ENCODE data around the gene ONECUT1. TPM values are rescaled to one million over a fixed set of nuclear protein-coding genes. Genes with fewer than 3 reads are reported as not detected.

ONECUT1 gene
- polyA plus RNA-seq, 2 of the 4 experiments (the other 2 are of a cell fraction): 0.05 to 0.36 TPM

GRCh38 chr15:52731732-52732470 lies 58.2 kb downstream of the ONECUT1 start:
- Histone ChIP-seq H3K4me1 (0 out of 3 replicates have a peak, but pooled peaks cover 3% of the 10 kb centered on the region), H3K4me3 (no peak overlapping the region), H3K9me3 (no peaks in the 10 kb centered on the region), H3K27ac (no peak overlapping the region), H3K4me2 (no peak overlapping the region)
- no peak for FAIRE-seq
- DNase-seq (ENCODE audit: low read depth in 1 of 2, low spot score in 1 of 2): no peak
- CTCF ChIA-PET: interaction anchor here (1.0 to 7.6 kb wide), 3 partner anchors 30 to 474 kb away, joined by 5 to 180 read pairs (median 10); no protein-coding TSS in a partner anchor
- ATAC-seq: no peak
- WGBS (ENCODE audit: missing lambda C conversion rate): 73% methylated on average over 2 of the region's 2 CpGs
- POLR2A ChIA-PET: interaction anchor here (0.6 kb wide), 1 partner anchor 51 kb away, joined by 3 read pairs; no protein-coding TSS in a partner anchor
- TF ChIP-seq CBX8 (IDR thresholded peaks at IDR 0.05) (no peak), KDM5A (IDR thresholded peaks at IDR 0.05) (no peak), EHMT2 (IDR thresholded peaks at IDR 0.05; ENCODE audit: low read depth) (no peak), JUN (IDR thresholded peaks at IDR 0.05) (no peak), HES2 (IDR thresholded peaks at IDR 0.05) (no peak), HOXB13 (CRISPR knock-in tag; IDR thresholded peaks at IDR 0.05; ENCODE audit: low read depth) (no peak), NPAS2 (CRISPR knock-in tag; IDR thresholded peaks at IDR 0.05; ENCODE audit: borderline replicate concordance) (no peak)

GRCh38 chr15:52731004-52731403 lies 59.1 kb downstream of the ONECUT1 start:
- no peak overlapping the region for H3K4me2 ChIP-seq
- H3K27ac ChIP-seq: no peak overlapping the region
- FAIRE-seq (no peak), DNase-seq (ENCODE audit: low read depth in 1 of 2, low spot score in 1 of 2) (no peak), ATAC-seq (no peak)
- POLR2A ChIA-PET: interaction anchor here (0.6 kb wide), 1 partner anchor 267 kb away, joined by 8 read pairs; no protein-coding TSS in a partner anchor
- H3K4me3 ChIP-seq: no peak overlapping the region
- 62% methylated on average over 3 of the region's 3 CpGs for WGBS (ENCODE audit: missing lambda C conversion rate)
- 0 out of 3 replicates have a peak, but pooled peaks cover 3% of the 10 kb centered on the region for H3K4me1 ChIP-seq
- no peak for TF ChIP-seq CTCF (IDR thresholded peaks at IDR 0.05)
- no peak for TF ChIP-seq ELK1 (IDR thresholded peaks at IDR 0.05; ENCODE audit: low read depth, low read length)
- no peak for TF ChIP-seq ZFP36 (IDR thresholded peaks at IDR 0.05; ENCODE audit: borderline replicate concordance, partially characterized antibody)
- no peak for TF ChIP-seq ATOH8 (CRISPR knock-in tag; IDR thresholded peaks at IDR 0.05; ENCODE audit: low read depth)
- TF ChIP-seq POLR2A (IDR thresholded peaks at IDR 0.05; ENCODE audit: low read length): no peak
- TF ChIP-seq EP300 (IDR thresholded peaks at IDR 0.05): no peak
- TF ChIP-seq FOXS1 (CRISPR knock-in tag; IDR thresholded peaks at IDR 0.05): no peak
- no peak for TF ChIP-seq JUN (IDR thresholded peaks at IDR 0.05)
- TF ChIP-seq FOSB (CRISPR knock-in tag; IDR thresholded peaks at IDR 0.05): no peak
- TF ChIP-seq JUNB (IDR thresholded peaks at IDR 0.05): no peak
- TF ChIP-seq RARB (CRISPR knock-in tag; IDR thresholded peaks at IDR 0.05): no peak
- TF ChIP-seq HOXB13 (CRISPR knock-in tag; IDR thresholded peaks at IDR 0.05; ENCODE audit: low read depth): no peak
- TF ChIP-seq NPAS2 (CRISPR knock-in tag; IDR thresholded peaks at IDR 0.05; ENCODE audit: borderline replicate concordance): no peak
- no peak for TF ChIP-seq BCL3 (IDR thresholded peaks at IDR 0.05)
- TF ChIP-seq ZNF302 (CRISPR knock-in tag; IDR thresholded peaks at IDR 0.05): no peak
- TF ChIP-seq MAZ (IDR thresholded peaks at IDR 0.05; ENCODE audit: borderline replicate concordance, low read depth, low read length): no peak
- no peak for TF ChIP-seq HEYL (CRISPR knock-in tag; IDR thresholded peaks at IDR 0.05)
- TF ChIP-seq E2F6 (IDR thresholded peaks at IDR 0.05; ENCODE audit: borderline replicate concordance, low read depth): no peak
- CTCF ChIA-PET: interaction anchor here (0.6 to 7.6 kb wide), 5 partner anchors 31 to 474 kb away, joined by 3 to 180 read pairs (median 5); no protein-coding TSS in a partner anchor
- no peaks in the 10 kb centered on the region for H3K9me3 ChIP-seq
